Smooth muscle cell of the pulmonary artery (primary cell): Measurements from ENCODE around the gene ARL4D. TPM values are rescaled to one million over a fixed set of nuclear protein-coding genes. Genes with fewer than 3 reads are reported as not detected.

Experiments used
- total RNA-seq: library from RNA; depleted of rRNA; stranded (reverse); fragments of >200 nt; gene quantifications from 2 replicates; pipeline ENCODE4 v1.2.3, GENCODE V29; 2014

ARL4D gene
- total RNA-seq, result 22.0 and 22.2 TPM in 2 replicates

DNA sequence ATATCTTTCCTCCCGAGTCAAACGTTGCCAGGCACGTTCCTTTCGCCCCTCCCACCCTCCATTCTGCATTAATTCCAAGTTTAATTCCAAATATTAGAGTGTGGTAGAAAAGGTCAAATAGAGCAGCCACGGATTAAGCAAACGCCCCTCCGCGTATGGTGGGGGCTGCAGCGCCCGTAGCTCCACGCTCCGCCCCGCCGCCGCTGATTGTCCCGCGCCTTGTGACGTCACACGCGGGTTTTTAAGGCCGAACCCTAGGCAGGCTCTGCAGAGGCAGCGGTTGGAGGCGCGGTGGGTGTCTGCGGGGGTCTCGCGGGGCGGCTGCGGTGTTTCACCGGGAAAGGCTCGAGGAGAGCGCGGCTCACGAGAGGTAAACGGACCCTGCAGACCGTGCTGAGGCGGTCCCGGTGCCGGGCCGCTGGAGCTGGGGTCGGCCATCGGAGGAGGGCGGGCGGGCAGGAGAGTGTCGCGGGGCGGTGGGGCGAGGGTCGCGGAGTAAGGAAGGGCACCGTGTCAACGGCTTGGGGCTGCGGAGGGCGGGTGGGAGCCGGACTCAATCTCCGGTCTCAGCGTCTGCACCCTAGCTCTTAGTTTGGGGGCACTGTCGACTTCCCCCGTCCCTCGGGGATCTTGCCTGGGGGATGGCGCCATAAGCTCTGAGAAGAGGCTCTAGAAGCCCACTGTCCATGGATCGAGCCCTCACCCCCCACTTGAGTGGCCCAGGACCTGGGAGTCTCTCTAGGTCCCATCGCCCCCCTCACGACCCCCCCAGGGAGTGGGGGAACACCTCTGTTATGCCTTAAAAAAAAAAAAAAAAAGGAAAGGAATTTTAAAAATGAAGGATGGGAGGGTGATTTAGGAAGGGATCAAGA, at the start of gene ARL4D:
Gene ARL4D (plus strand): TSS at position 270 of the 872 bp plus-strand sequence. CDS start 740 bp downstream, outside the sequence.

Other genes with a start within 250 kb of the ARL4D start
- 114 and 132 TPM in 2 replicates for gene NBR1, start 227.8 kb upstream of the ARL4D start, total RNA-seq
- 5.5 and 6.5 TPM in 2 replicates for gene TMEM106A, start 187.1 kb upstream of the ARL4D start, total RNA-seq
- gene CCDC200, start 170.4 kb upstream of the ARL4D start, total RNA-seq, result not detected in 2 replicates
- gene RNU2-1, start 165.0 kb upstream of the ARL4D start, total RNA-seq, result not detected in 2 replicates
- gene DHX8, start 85.0 kb downstream of the ARL4D start, total RNA-seq, result 37.4 and 43.1 TPM in 2 replicates
- gene ETV4, start 147.3 kb downstream of the ARL4D start, total RNA-seq, result 1.2 and 1.3 TPM in 2 replicates